HG03159 (cell line): ENCODE measurements around the gene DPF3.

ENCODE experiments used
- ATAC-seq: cut with Tn5 transposase; IDR thresholded peaks from one replicate; pipeline ENCODE4 v1.9.1; 2021; ENCODE audit warnings: mild to moderate bottlenecking, moderate library complexity; ENCODE audit not compliant: unreplicated experiment

DPF3 gene

GRCh38 chr14:72651081-72651480 lies 242.8 kb downstream of the DPF3 start:
- no peak for ATAC-seq

DNA sequence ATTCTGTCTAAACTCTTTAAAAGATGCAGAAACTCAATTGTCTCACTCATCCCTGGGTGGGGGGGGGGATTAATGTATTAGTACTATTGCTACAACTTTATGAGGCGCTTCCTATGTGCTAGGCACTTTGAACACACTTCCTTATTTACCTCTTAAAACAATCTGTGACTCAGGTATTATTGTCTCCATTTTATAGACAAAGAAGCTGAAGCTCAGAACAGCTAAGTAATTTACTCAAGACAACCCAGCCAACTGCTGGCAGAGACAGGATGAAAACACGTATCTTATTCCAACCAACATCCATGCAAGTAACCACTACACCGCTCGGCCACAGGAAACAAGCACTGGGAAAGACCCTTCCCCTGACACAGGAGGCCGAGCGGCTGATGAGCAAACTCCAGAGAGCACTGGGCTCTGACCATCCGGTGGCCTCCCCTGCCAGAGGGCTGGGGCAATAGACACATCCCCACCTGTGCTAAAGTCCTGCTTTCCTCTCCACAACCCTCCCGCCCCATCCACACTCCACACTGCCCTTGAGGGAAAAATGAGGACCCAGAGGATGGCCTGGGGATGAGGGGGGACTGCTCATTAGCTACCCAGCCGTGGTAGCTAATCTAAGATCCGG lies 244.2 kb downstream of the DPF3 start:
- no peak for ATAC-seq

GRCh38 chr14:72647782-72648181 lies 246.1 kb downstream of the DPF3 start:
- no peak for ATAC-seq

- no peak for ATAC-seq
Measured at GRCh38 chr14:72646861-72647528, 246.9 kb downstream of the DPF3 start.

GRCh38 chr14:72645706-72646105 lies 248.2 kb downstream of the DPF3 start:
- no peak for ATAC-seq

DNA sequence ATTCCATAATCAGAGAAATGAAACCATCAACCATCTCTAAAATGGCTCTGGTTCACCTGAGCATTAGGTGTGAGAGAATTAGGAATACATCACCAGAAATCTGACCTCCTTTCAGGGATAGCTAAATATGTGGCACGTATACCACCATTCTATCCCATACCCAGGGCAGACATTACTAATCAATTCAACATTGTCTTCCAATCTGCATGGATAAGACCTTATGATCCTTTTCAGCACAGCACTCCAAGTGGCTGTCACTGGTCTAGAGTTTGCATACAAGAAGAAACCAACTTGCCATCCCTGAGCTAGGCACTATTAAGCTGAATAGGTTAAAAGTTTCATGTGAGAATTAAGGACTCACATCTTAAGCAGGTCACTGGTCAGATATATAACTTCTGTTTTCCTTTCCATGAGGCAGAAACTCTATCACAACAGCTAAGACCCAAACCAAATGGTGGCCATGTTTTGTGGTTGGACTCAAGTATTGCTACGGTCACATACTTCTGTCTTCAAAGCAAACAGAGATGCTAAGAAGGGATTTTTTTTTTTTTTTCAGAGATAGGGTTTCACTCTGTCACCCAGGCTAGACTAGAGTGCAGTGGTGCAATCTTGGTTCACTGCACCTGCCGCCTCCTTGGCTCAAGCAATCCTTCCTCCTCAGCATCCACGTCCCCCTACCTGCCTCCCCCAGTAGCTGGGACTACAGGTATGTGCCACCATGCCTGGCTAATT lies 249.0 kb downstream of the DPF3 start:
- no peak for ATAC-seq

GRCh38 chr14:72644038-72644437 lies 249.9 kb downstream of the DPF3 start:
- ATAC-seq, result no peak

DNA sequence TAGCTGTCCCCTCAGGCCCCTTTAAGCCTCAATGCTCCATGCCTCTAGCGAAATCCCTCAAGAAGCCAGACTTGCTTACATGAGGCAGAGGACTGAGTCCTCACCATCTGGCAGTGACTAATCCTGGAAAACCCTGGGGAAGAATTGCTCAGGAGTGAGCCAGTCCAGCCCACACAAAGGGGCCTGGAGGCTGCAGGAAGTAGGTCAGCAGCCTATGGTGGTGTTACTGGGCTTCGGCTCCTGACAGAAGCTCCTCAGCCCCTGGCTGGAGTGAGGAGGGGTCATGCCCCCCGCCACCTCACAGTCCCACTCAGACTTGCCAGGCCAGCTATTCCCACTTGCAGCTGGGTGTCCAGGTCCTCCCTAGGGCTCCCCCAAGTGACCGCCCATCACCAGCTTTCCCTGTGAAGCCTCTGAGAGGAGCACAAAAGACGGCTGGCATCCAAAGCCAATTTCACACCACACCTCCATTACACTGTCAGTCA lies 250.5 kb downstream of the DPF3 start:
- ATAC-seq, result no peak

GRCh38 chr14:72640911-72641485 lies 252.9 kb downstream of the DPF3 start:
- no peak for ATAC-seq

GRCh38 chr14:72638021-72638420 lies 255.9 kb downstream of the DPF3 start:
- ATAC-seq, result no peak

DNA sequence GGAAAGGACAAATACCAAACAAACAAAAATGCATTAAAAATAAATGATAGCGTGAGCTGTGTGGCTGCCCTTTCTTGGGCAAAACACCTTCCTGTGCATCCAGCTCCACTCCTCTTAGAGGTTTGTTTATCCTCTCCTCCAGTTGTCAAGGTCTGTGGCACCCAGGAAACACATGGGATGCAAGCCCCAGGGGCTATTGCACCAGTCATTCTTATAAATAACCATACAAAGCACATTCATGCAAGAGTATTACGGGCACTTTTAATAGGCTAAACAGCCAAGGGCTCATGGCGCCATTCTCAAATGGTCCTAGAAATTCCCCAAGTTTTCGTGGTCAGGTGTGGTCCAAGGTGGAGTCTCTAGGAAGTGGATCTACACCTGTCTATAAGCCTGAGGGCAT lies 257.0 kb downstream of the DPF3 start:
- no peak for ATAC-seq

- ATAC-seq, result no peak
Measured at GRCh38 chr14:72636094-72636493, 257.8 kb downstream of the DPF3 start.

- ATAC-seq, result no peak
Measured at GRCh38 chr14:72634691-72635616, 258.9 kb downstream of the DPF3 start.

GRCh38 chr14:72633551-72633950 lies 260.4 kb downstream of the DPF3 start:
- no peak for ATAC-seq

DNA sequence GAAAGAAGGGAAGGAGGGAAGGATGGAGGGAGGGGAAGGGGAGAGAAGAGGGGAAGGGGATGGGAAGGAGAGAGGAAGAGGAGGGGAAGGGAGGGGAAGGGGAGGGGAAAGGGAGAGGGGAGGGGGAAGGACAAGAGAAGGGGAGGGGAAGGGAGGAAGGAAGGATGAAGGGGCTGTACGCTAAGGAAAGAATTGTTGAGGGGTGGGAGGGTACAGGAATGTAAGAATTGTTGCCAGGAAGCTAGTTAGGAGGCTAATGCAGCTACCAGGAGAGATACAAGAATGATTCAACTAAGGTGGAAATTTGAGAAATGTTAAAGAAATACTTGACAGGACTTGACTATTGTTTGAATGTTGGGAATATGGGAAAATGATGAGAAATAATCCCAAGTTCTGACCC lies 261.2 kb downstream of the DPF3 start:
- no peak for ATAC-seq

DNA sequence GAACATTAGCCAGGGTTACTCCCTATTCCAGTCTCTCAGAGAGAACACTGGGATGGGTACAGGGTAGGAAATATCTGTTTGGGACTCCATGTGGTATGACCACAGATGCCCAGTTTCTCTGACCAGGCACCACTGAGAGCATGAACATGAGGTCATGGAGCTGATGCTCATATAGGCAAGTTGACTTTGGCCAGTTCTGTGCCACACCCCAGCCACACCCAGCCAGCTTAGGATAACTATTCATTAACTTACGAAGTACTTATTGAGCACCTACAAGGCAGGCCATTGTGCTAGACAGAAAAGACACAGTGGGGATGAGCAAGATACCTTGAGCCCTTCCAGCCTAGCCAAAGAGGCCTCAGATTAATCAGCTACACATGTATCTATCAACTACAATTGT lies 262.5 kb downstream of the DPF3 start:
- no peak for ATAC-seq

DNA sequence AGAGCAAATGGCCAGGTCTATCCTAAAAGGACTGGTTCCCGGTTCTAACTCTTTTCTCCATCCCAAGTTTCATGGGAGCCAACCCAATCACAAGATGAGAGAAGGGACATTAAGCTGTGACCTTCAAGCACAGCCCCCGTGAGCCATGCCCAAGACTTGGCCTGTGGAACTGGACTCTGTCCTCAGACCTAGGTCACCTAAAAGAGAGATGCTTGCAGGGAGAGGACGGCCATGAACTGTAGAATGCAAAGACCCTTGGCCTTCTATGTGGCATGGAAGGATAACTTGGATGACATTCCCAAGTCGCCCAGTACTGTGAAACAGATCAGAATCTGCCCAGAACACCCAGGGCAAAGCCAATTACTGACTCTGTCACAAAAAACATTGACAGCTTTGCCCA lies 263.5 kb downstream of the DPF3 start:
- ATAC-seq, result no peak

- no peak for ATAC-seq
Measured at GRCh38 chr14:72629534-72629933, 264.4 kb downstream of the DPF3 start.

DNA sequence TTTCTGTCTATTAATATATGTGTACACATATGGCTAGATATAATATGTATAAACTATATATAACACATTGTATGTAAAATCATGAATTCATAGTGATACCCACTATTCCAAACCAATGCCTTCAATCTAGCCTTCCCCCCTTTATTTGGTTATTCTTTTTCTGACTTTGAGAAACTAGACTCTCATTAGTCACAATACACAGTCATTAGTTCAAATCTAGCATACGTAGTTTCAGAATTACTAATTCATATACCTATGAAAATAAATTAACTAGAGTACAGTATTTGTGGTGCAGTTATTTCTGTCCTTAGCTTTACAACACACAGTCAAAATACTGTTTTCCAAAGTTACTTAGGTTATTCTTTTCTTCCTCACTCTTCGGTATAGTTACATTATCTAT lies 268.2 kb downstream of the DPF3 start:
- no peak for ATAC-seq

GRCh38 chr14:72621387-72622065 lies 272.4 kb downstream of the DPF3 start:
- no peak for ATAC-seq
